HCT116 (cell line): Measurements from ENCODE around the gene RNH1. TPM values are rescaled to one million over a fixed set of nuclear protein-coding genes. Genes with fewer than 3 reads are reported as not detected.

ENCODE experiments used
- ATAC-seq: fragments of 200-7000 bp; cut with Tn5 transposase; 2 replicates; pipeline ENCODE4 v1.9.1; 2020; ENCODE audit warnings: mild to moderate bottlenecking, moderate library complexity
- BruUV-seq: library from RNA; stranded (reverse); fragments of 400-500 nt; replicated peaks from 2 replicates; lab custom pipeline; 2021; lab: Mats Ljungman, UMichigan
- CTCF ChIA-PET: fragments of 300-600 bp; sonication (Branson Sonifier 250); formaldehyde crosslinking; loops from one replicate; lab custom pipeline; 2021; ENCODE audit warnings: antibody characterized with exemption; lab: Charles Lee
- POLR2A ChIA-PET: fragments of 300-600, 350-600 bp; sonication (Branson Sonifier 250); formaldehyde crosslinking; loops from one replicate; lab custom pipeline; 2021; ENCODE audit warnings: antibody characterized with exemption; lab: Charles Lee
- RAD21 ChIA-PET, 2 experiments: fragments of 300-600 bp; sonication (Branson Sonifier 250); formaldehyde crosslinking; loops; one replicate each; lab custom pipeline; 2023; ENCODE audit warnings: low total read pairs in 2 of 2; ENCODE audit not compliant: uncharacterized antibody in 2 of 2, unreplicated experiment in 2 of 2, low non-redundant PET in 1 of 2; lab: Charles Lee
- DNase-seq: peaks from one replicate; pipeline ENCODE4 v3.0.0-alpha.2; 2010; ENCODE audit warnings: low read depth, low spot score
- H2AFZ ChIP-seq: fragments of 200-600 bp; shearing (Covaris generic), sonication (generic); 2 replicates; pipeline ENCODE4 v1.6.1; 2017; ENCODE audit warnings: low read depth, mixed run types, mixed read lengths, antibody characterized with exemption, low read length; ENCODE audit not compliant: poor library complexity, severe bottlenecking
- H3K27ac ChIP-seq: 2 replicates; pipeline ENCODE4 v1.5.1; 2012; ENCODE audit warnings: low read depth, low read length
- H3K27me3 ChIP-seq: fragments of 200-600 bp; sonication (generic); 2 replicates; pipeline ENCODE4 v1.6.1; 2016; ENCODE audit warnings: mixed run types, low read length, mixed read lengths; ENCODE audit not compliant: insufficient read depth
- H3K36me3 ChIP-seq, 2 experiments: fragments of 200-500 bp in 1 of 2; fragments of 200-600 bp in 1 of 2; sonication (Bioruptor generic) in 1 of 2; sonication (generic) in 1 of 2; 2 replicates each; pipeline versions ENCODE4 v1.5.1 to v1.6.1; 2014 to 2016; ENCODE audit warnings: low read length in 2 of 2, inconsistent platforms in 1 of 2, mixed read lengths in 1 of 2, mixed run types in 1 of 2; ENCODE audit not compliant: insufficient read depth in 2 of 2, control insufficient read depth in 1 of 2
- H3K4me1 ChIP-seq, 2 experiments: fragments of 200-600 bp in 1 of 2; sonication (generic) in 1 of 2; 2 replicates each; pipeline versions ENCODE4 v1.5.1 to v1.6.1; 2012 to 2017; ENCODE audit warnings: low read length in 2 of 2, inconsistent platforms in 1 of 2, mild to moderate bottlenecking in 1 of 2, mixed read lengths in 1 of 2, mixed run types in 1 of 2, moderate library complexity in 1 of 2; ENCODE audit not compliant: insufficient read depth in 2 of 2, control insufficient read depth in 1 of 2
- H3K4me2 ChIP-seq: fragments of 200-600 bp; sonication (generic); 2 replicates; pipeline ENCODE4 v1.6.1; 2017; ENCODE audit warnings: mixed run types, low read length, mixed read lengths
- H3K4me3 ChIP-seq, 2 experiments: fragments of 200-600 bp in 1 of 2; sonication (generic) in 1 of 2; replicated peaks in 1 of 2; 2 replicates each; pipeline ENCODE4 v1.5.1; 2011 to 2016; ENCODE audit warnings: low read length in 2 of 2, control low read depth in 1 of 2, low read depth in 1 of 2, mild to moderate bottlenecking in 1 of 2, mixed read lengths in 1 of 2, mixed run types in 1 of 2
- H3K79me2 ChIP-seq: fragments of 200-600 bp; sonication (generic); 2 replicates; pipeline ENCODE4 v1.6.1; 2017; ENCODE audit warnings: mild to moderate bottlenecking, mixed run types, low read length, moderate library complexity, mixed read lengths; ENCODE audit not compliant: insufficient read depth
- H3K9ac ChIP-seq: fragments of 200-600 bp; sonication (generic); 2 replicates; pipeline ENCODE4 v1.6.1; 2016; ENCODE audit warnings: low read length, mixed read lengths
- H3K9me2 ChIP-seq: fragments of 200-600 bp; sonication (generic), shearing (Covaris generic); 2 replicates; pipeline ENCODE4 v1.6.1; 2017; ENCODE audit warnings: mixed run types, mild to moderate bottlenecking, moderate library complexity; ENCODE audit not compliant: insufficient read depth
- H3K9me3 ChIP-seq, 2 experiments: fragments of 200-500 bp in 1 of 2; fragments of 200-600 bp in 1 of 2; sonication (Bioruptor generic) in 1 of 2; sonication (generic) in 1 of 2; 2 replicates each; pipeline ENCODE4 v1.6.1; 2014 to 2017; ENCODE audit warnings: low read length in 2 of 2, mixed read lengths in 2 of 2, inconsistent platforms in 1 of 2, low read depth in 1 of 2, mild to moderate bottlenecking in 1 of 2, mixed run types in 1 of 2, moderate library complexity in 1 of 2; ENCODE audit not compliant: control insufficient read depth in 1 of 2, insufficient read depth in 1 of 2
- H4K20me1 ChIP-seq: fragments of 200-600 bp; sonication (generic), shearing (Covaris generic); 2 replicates; pipeline ENCODE4 v1.6.1; 2017; ENCODE audit warnings: mixed run types, mild to moderate bottlenecking, moderate library complexity; ENCODE audit not compliant: insufficient read depth
- ATF3 ChIP-seq: IDR thresholded peaks from 2 replicates; pipeline ENCODE4 v1.6.1; 2012
- CBX3 ChIP-seq: IDR thresholded peaks from 2 replicates; pipeline ENCODE4 v1.6.1; 2012; ENCODE audit warnings: low read depth
- ELF1 ChIP-seq: IDR thresholded peaks from 2 replicates; pipeline ENCODE4 v1.6.1; 2012; ENCODE audit warnings: low read depth, borderline replicate concordance
- EZH2phosphoT487 ChIP-seq: fragments of 200-600 bp; IDR thresholded peaks from 2 replicates; pipeline ENCODE4 v1.6.1; 2018; ENCODE audit warnings: antibody characterized with exemption, borderline replicate concordance
- FOSL1 ChIP-seq: IDR thresholded peaks from 2 replicates; pipeline ENCODE4 v1.6.1; 2012; ENCODE audit warnings: low read depth
- POLR2A ChIP-seq: IDR thresholded peaks from 2 replicates; pipeline ENCODE4 v1.7.0; 2011; ENCODE audit warnings: borderline replicate concordance; ENCODE audit not compliant: insufficient read depth, insufficient read length; ENCODE audit errors: extremely low read depth
- RAD21 ChIP-seq: IDR thresholded peaks from 2 replicates; pipeline ENCODE4 v1.6.1; 2012; ENCODE audit warnings: low read depth, mild to moderate bottlenecking
- REST ChIP-seq: IDR thresholded peaks from 2 replicates; pipeline ENCODE4 v1.6.1; 2012; ENCODE audit warnings: low read depth
- SP1 ChIP-seq: IDR thresholded peaks from 2 replicates; pipeline ENCODE4 v1.6.1; 2012; ENCODE audit warnings: low read depth
- SRF ChIP-seq: IDR thresholded peaks from 2 replicates; pipeline ENCODE4 v1.6.1; 2012; ENCODE audit warnings: low read depth
- YY1 ChIP-seq: IDR thresholded peaks from 2 replicates; pipeline ENCODE4 v1.6.1; 2011; ENCODE audit warnings: low read length, low read depth, moderate library complexity, mild to moderate bottlenecking; ENCODE audit not compliant: insufficient replicate concordance; ENCODE audit errors: extremely low read depth
- ZFX ChIP-seq: fragments of 450-650 bp; IDR thresholded peaks from 2 replicates; pipeline ENCODE4 v1.6.1; 2017
- ZNF274 ChIP-seq: fragments of 200-500 bp; sonication (Bioruptor generic); IDR thresholded peaks from 2 replicates; pipeline ENCODE4 v1.6.1; 2014; ENCODE audit warnings: mild to moderate bottlenecking, low read depth, low read length, inconsistent platforms
- intact Hi-C: fragments of 100-400 bp; cut with micrococcal nuclease; formaldehyde crosslinking; loops from 2 replicates; pipeline ENCODE4 v1.10.0; 2022
- total RNA-seq: library from RNA; stranded (reverse); gene quantifications from one replicate; pipeline ENCODE4 v1.2.1, GENCODE V29; 2021; ENCODE audit not compliant: unreplicated experiment

The RNH1 gene
- total RNA-seq, 1 experiment from 2014 or later: 120 TPM

GRCh38 chr11:555780-556661, 49.0 kb upstream of the RNH1 start:
- Histone ChIP-seq H2AFZ (no peak overlapping the region), H3K4me2 (no peak overlapping the region), H3K4me3 (no peak overlapping the region), H3K27me3 (no peaks in the 10 kb centered on the region), H3K9me3 (no peaks in the 10 kb centered on the region), H4K20me1 (no peaks in the 10 kb centered on the region), H3K27ac (no peak overlapping the region; the same call in 1 of the 2 replicates), H3K79me2 (no peaks in the 10 kb centered on the region), H3K36me3 (no peaks in the 10 kb centered on the region), H3K9me2 (no peaks in the 10 kb centered on the region), H3K9ac (no peak overlapping the region), H3K4me1 (peaks cover 21 to 31% of the 10 kb centered on the region in 2 experiments)
- no peak for TF ChIP-seq POLR2A
- no peak for TF ChIP-seq CBX3
- TF ChIP-seq RAD21: no peak
- TF ChIP-seq ZNF274: no peak
- TF ChIP-seq SP1: no peak
- TF ChIP-seq YY1: no peak
- no peak for TF ChIP-seq EZH2phosphoT487
- TF ChIP-seq SRF: no peak
- TF ChIP-seq FOSL1: no peak
- TF ChIP-seq ZFX: no peak
- TF ChIP-seq REST: no peak
- TF ChIP-seq ELF1: no peak
- TF ChIP-seq ATF3: no peak
- RAD21 ChIA-PET: interaction anchor here in 1 of 2 experiments (0.6 kb wide), 1 partner anchor 172 kb away, joined by 3 read pairs; no protein-coding TSS in a partner anchor
- BruUV-seq: no TSS peak
- POLR2A ChIA-PET: no interaction called here
- CTCF ChIA-PET: no interaction called here
- DNase-seq (no peak), ATAC-seq (no peak)
- intact Hi-C loops: loop anchor here (2.0 kb wide), 1 partner anchor 173 kb away; no protein-coding TSS in a partner anchor
